NCI-H1105 (cell line): Measurements from ENCODE around the gene BCL2L2.
A peak's percentile ranks its signal among the peaks of the same experiment; 100 is the strongest.

Source experiments
- DNase-seq: peaks from one replicate; lab custom pipeline; 2025; lab: John Stamatoyannopoulos, UW

The BCL2L2 gene

GRCh38 chr14:23299986-23300686 lies 6.5 kb upstream of the BCL2L2 start:
- DNase-seq, result no peak

GRCh38 chr14:23300687-23301223 lies 5.9 kb upstream of the BCL2L2 start:
- DNase-seq, result no peak

- DNase-seq, result peak; percentile 100
These were observed 5.2 kb upstream of the BCL2L2 start for GRCh38 chr14:23301288-23301968.

- no peak for DNase-seq
These were observed 4.7 kb upstream of the BCL2L2 start for GRCh38 chr14:23301969-23302289.

GRCh38 chr14:23302290-23303225 lies 4.1 kb upstream of the BCL2L2 start, which contains the start of gene PPP1R3E:
Gene PPP1R3E (minus strand): TSS chr14:23302859. CDS start chr14:23302576, 283 bp downstream.
- DNase-seq, result peak; percentile 59

- DNase-seq, result no peak
These were observed 505 bp downstream of the BCL2L2 start for GRCh38 chr14:23307146-23307530.

- no peak for DNase-seq
These were observed 1.3 kb downstream of the BCL2L2 start for GRCh38 chr14:23307687-23308644.

- DNase-seq, result no peak
These were observed 2.2 kb downstream of the BCL2L2 start for GRCh38 chr14:23308721-23309445.

- DNase-seq, result no peak
These were observed 3.9 kb downstream of the BCL2L2 start for GRCh38 chr14:23310546-23310945.

GRCh38 chr14:23316300-23316699 lies 9.7 kb downstream of the BCL2L2 start:
- DNase-seq, result no peak

GRCh38 chr14:23319746-23320583 lies 13.3 kb downstream of the BCL2L2 start:
- DNase-seq, result no peak

- peak; percentile 99 for DNase-seq
These were observed 14.2 kb downstream of the BCL2L2 start, which contains the start of gene PABPN1 for GRCh38 chr14:23320584-23321571. Gene PABPN1 (plus strand): TSS chr14:23321457. CDS start chr14:23321470, 13 bp downstream.

GRCh38 chr14:23321572-23322547 lies 15.2 kb downstream of the BCL2L2 start:
- no peak for DNase-seq

GRCh38 chr14:23322568-23323517 lies 16.2 kb downstream of the BCL2L2 start:
- DNase-seq, result no peak

- no peak for DNase-seq
These were observed 17.3 kb downstream of the BCL2L2 start for GRCh38 chr14:23323838-23324454.
